HepG2 (cell line): Measurements from ENCODE around the gene GRM5. TPM values are rescaled to one million over a fixed set of nuclear protein-coding genes. Genes with fewer than 3 reads are reported as not detected.
"Not testable (repeated sequence)": the region's sequence is repeated elsewhere in the genome, so short reads cannot be mapped to it uniquely, and the experiment has no call there.

Experiments used
- ATAC-seq: fragments of 200-7000 bp; cut with Tn5 transposase; 3 replicates; pipeline ENCODE4 v1.9.1; 2020; ENCODE audit warnings: mild to moderate bottlenecking, moderate library complexity
- BruUV-seq: library from RNA; stranded (reverse); fragments of 400-500 nt; replicated peaks from 2 replicates; lab custom pipeline; 2021; lab: Mats Ljungman, UMichigan
- CTCF ChIA-PET: fragments of 300-600 bp; formaldehyde crosslinking; extraction: SDS; loops from one replicate; lab custom pipeline; 2021; ENCODE audit warnings: low total read pairs, inconsistent platforms, low intra/inter-chr PET ratio; lab: Yijun Ruan, JAX
- POLR2A ChIA-PET: fragments of 350-600 bp; sonication (Branson Sonifier 250); formaldehyde crosslinking; loops from one replicate; lab custom pipeline; 2020; ENCODE audit warnings: antibody characterized with exemption, inconsistent platforms; lab: Yijun Ruan, JAX
- DNase-seq: peaks from one replicate; pipeline ENCODE4 v3.0.0-alpha.2; 2015; ENCODE audit warnings: low spot score
- FAIRE-seq: peaks from 3 replicates; lab custom pipeline; 2011; peaks lifted over from hg19 to GRCh38; lab: Jason Lieb, UNC
- H2AFZ ChIP-seq: one replicate; pipeline ENCODE4 v1.6.1; 2011; ENCODE audit warnings: low read length, inconsistent platforms
- H3K27ac ChIP-seq: fragments of 300-600 bp; 3 replicates; pipeline ENCODE4 v1.8.0; 2011; ENCODE audit warnings: mixed run types, mild to moderate bottlenecking, mixed read lengths, low read length, inconsistent platforms; ENCODE audit not compliant: insufficient read depth; ENCODE audit errors: extremely low read length
- H3K27me3 ChIP-seq, 2 experiments: fragments of 200-600 bp in 1 of 2; 2 replicates in 1 of 2; 3 replicates in 1 of 2; pipeline versions ENCODE4 v1.6.0 to v1.8.0; 2011; ENCODE audit warnings: low read length in 2 of 2, mild to moderate bottlenecking in 2 of 2, moderate library complexity in 2 of 2, inconsistent platforms in 1 of 2; ENCODE audit not compliant: insufficient read depth in 2 of 2, control insufficient read depth in 1 of 2
- H3K36me3 ChIP-seq, 2 experiments: fragments of 200-600 bp in 1 of 2; replicated peaks in 1 of 2; 2 replicates in 1 of 2; 3 replicates in 1 of 2; pipeline versions ENCODE4 v1.5.1 to v1.8.0; 2011; ENCODE audit warnings: low read length in 2 of 2, inconsistent platforms in 1 of 2; ENCODE audit not compliant: insufficient read depth in 2 of 2, control insufficient read depth in 1 of 2
- H3K4me1 ChIP-seq: 2 replicates; pipeline ENCODE4 v1.5.1; 2012; ENCODE audit warnings: low read length, inconsistent platforms; ENCODE audit not compliant: insufficient read depth
- H3K4me2 ChIP-seq: 2 replicates; pipeline ENCODE4 v1.6.0; 2011; ENCODE audit warnings: low read depth, low read length, inconsistent platforms
- H3K4me3 ChIP-seq, 3 experiments: fragments of 200-600 bp in 1 of 3; sonication (generic), shearing (Covaris generic) in 1 of 3; replicated peaks in 1 of 3; 2 replicates each; pipeline ENCODE4 v1.5.1; 2011 to 2016; ENCODE audit warnings: low read length in 3 of 3, inconsistent platforms in 2 of 3, low read depth in 2 of 3, mild to moderate bottlenecking in 2 of 3, control low read depth in 1 of 3, mixed read lengths in 1 of 3; ENCODE audit not compliant: insufficient read depth in 1 of 3
- H3K79me2 ChIP-seq: one replicate; pipeline ENCODE4 v1.6.1; 2011; ENCODE audit warnings: low read length, inconsistent platforms; ENCODE audit not compliant: insufficient read depth
- H3K9ac ChIP-seq: 2 replicates; pipeline ENCODE4 v1.6.0; 2011; ENCODE audit warnings: mild to moderate bottlenecking, low read depth, low read length, inconsistent platforms; ENCODE audit not compliant: insufficient read depth
- H3K9me3 ChIP-seq: 2 replicates; pipeline ENCODE4 v1.5.1; 2012; ENCODE audit warnings: mild to moderate bottlenecking, low read length
- H4K20me1 ChIP-seq: 2 replicates; pipeline ENCODE4 v1.6.0; 2011; ENCODE audit warnings: inconsistent platforms, mild to moderate bottlenecking, low read length, moderate library complexity; ENCODE audit not compliant: insufficient read depth
- MAFF ChIP-seq: IDR thresholded peaks from 2 replicates; pipeline ENCODE4 v1.6.1; 2011; ENCODE audit warnings: low read depth, low read length, improper control_type of control experiment
- MAFK ChIP-seq, 2 experiments: IDR thresholded peaks in 1 of 2; conservative IDR thresholded peaks in 1 of 2; 2 replicates each; pipeline ENCODE4 v1.6.1; 2011; ENCODE audit warnings: improper control_type of control experiment in 2 of 2, low read length in 2 of 2
- WGBS: methylation state at CpG from one replicate; pipeline ENCODE4 v1.1.6; 2017; ENCODE audit warnings: low lambda C conversion rate; 5-methylcytosine and 5-hydroxymethylcytosine counted together
- in situ Hi-C: cut with HindIII; loops from 2 replicates; pipeline ENCODE4 v1.10.0; 2017; ENCODE audit warnings: low pct_unique_long_range_greater_than_20kb; ENCODE audit not compliant: extremely low pct_ligation_motif_present
- intact Hi-C: fragments of 100-400 bp; cut with micrococcal nuclease; formaldehyde crosslinking; loops from one replicate; pipeline ENCODE4 v1.10.0; 2022; ENCODE audit not compliant: unreplicated experiment
- polyA plus RNA-seq, 8 experiments: library from polyadenylated mRNA; depleted of rRNA in 3 of 8; stranded (reverse) in 7 of 8; unstranded in 1 of 8; fragments of >200 nt; fragmentation: Illumina TruSeq in 4 of 8; extraction: Trizol in 4 of 8; gene quantifications; 2 replicates each; pipeline versions ENCODE4 v1.2.1 to v1.2.3, GENCODE V29; 2011 to 2016; ENCODE audit warnings: low read depth in 4 of 8, missing spikeins in 1 of 8, mixed read lengths in 1 of 8; ENCODE audit not compliant: insufficient read depth in 1 of 8
- total RNA-seq, 5 experiments: library from RNA; depleted of rRNA; stranded (reverse); fragments of >200 nt; fragmentation: Illumina TruSeq; extraction: Trizol; gene quantifications; 2 replicates each; pipeline ENCODE4 v1.2.3, GENCODE V29; 2016; ENCODE audit warnings: low read depth in 1 of 5

GRM5 gene
- total and polyA plus RNA-seq, 2 of the 13 experiments (the other 11 are each of a cell fraction or from before 2014, with no cell fraction given) = not detected

- H3K9ac ChIP-seq, ATAC-seq, H3K79me2 ChIP-seq, H3K9me3 ChIP-seq, H3K27me3 ChIP-seq, H3K4me3 ChIP-seq, H3K4me2 ChIP-seq, BruUV-seq, CTCF ChIA-PET, in situ Hi-C loops, DNase-seq, POLR2A ChIA-PET, H2AFZ ChIP-seq, H3K4me1 ChIP-seq, FAIRE-seq, intact Hi-C loops, H3K36me3 ChIP-seq, H4K20me1 ChIP-seq, H3K27ac ChIP-seq: not testable (repeated sequence)
- 11% methylated on average over 4 of the region's 4 CpGs for WGBS
Observed at GRCh38 chr11:88860431-88860830, 205.4 kb downstream of the GRM5 start.

GRCh38 chr11:88853963-88854362, 211.8 kb downstream of the GRM5 start:
- H3K4me3 ChIP-seq, in situ Hi-C loops, POLR2A ChIA-PET, H3K36me3 ChIP-seq, H4K20me1 ChIP-seq, H3K9ac ChIP-seq, H3K4me1 ChIP-seq, H3K27ac ChIP-seq, FAIRE-seq, ATAC-seq, H3K27me3 ChIP-seq, H3K79me2 ChIP-seq, H3K9me3 ChIP-seq, intact Hi-C loops, H3K4me2 ChIP-seq, CTCF ChIA-PET, BruUV-seq, DNase-seq, H2AFZ ChIP-seq: not testable (repeated sequence)
- 51% methylated on average over 2 of the region's 2 CpGs for WGBS
- TF ChIP-seq MAFK (conservative IDR thresholded peaks at IDR 0.05 in 1 of 2, IDR thresholded peaks at IDR 0.05 in 1 of 2; ENCODE audit: low read length in 2 of 2) (peak; percentile 48 to 73), MAFF (peak; percentile 45; the same call in 1 of the 2 replicates)

DNA sequence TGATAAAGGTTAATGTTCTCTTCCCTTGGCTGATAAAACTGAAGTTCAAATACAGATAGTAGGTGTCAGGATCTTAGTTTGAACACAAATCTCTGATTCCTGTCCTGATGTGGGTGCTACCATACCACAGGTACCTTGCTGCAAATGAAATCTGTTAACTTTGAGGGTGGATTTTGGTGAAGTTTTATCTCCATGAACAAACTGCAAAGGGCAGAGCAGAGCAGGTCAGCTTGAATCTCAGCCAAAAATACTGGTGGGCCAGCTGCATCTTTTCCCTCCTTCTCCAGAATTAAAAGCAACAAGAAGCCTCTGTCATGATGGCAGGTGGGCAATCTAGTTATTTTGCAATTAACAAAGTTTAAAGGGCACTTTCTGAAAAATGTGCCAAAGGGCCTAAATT, 214.2 kb downstream of the GRM5 start:
- H3K36me3 ChIP-seq, DNase-seq, ATAC-seq, H3K27ac ChIP-seq, FAIRE-seq, H2AFZ ChIP-seq, in situ Hi-C loops, H4K20me1 ChIP-seq, H3K9me3 ChIP-seq, BruUV-seq, H3K4me2 ChIP-seq, CTCF ChIA-PET, POLR2A ChIA-PET, H3K9ac ChIP-seq, H3K27me3 ChIP-seq, H3K4me1 ChIP-seq, H3K4me3 ChIP-seq, H3K79me2 ChIP-seq, intact Hi-C loops: not testable (repeated sequence)

GRCh38 chr11:88849773-88850172, 216.0 kb downstream of the GRM5 start:
- WGBS = 66% methylated on average over 4 of the region's 6 CpGs
- not testable (repeated sequence) for H3K4me2 ChIP-seq, H2AFZ ChIP-seq

More at GRCh38 chr11:88849773-88850172, 216.0 kb downstream of the GRM5 start:
- H4K20me1 ChIP-seq, H3K9ac ChIP-seq, H3K79me2 ChIP-seq, H3K9me3 ChIP-seq, POLR2A ChIA-PET, intact Hi-C loops, H3K4me3 ChIP-seq, ATAC-seq, H3K27me3 ChIP-seq, H3K4me1 ChIP-seq, H3K36me3 ChIP-seq, CTCF ChIA-PET, H3K27ac ChIP-seq, FAIRE-seq, BruUV-seq, DNase-seq, in situ Hi-C loops: not testable (repeated sequence)
